ENCODE data around the gene LPP. TPM values are rescaled to one million over a fixed set of nuclear protein-coding genes. Genes with fewer than 3 reads are reported as not detected.
"Not testable (repeated sequence)": the region's sequence is repeated elsewhere in the genome, so short reads cannot be mapped to it uniquely, and the experiment has no call there.

The LPP gene
- polyA plus RNA-seq, 1 experiment, result 76.3 TPM

DNA sequence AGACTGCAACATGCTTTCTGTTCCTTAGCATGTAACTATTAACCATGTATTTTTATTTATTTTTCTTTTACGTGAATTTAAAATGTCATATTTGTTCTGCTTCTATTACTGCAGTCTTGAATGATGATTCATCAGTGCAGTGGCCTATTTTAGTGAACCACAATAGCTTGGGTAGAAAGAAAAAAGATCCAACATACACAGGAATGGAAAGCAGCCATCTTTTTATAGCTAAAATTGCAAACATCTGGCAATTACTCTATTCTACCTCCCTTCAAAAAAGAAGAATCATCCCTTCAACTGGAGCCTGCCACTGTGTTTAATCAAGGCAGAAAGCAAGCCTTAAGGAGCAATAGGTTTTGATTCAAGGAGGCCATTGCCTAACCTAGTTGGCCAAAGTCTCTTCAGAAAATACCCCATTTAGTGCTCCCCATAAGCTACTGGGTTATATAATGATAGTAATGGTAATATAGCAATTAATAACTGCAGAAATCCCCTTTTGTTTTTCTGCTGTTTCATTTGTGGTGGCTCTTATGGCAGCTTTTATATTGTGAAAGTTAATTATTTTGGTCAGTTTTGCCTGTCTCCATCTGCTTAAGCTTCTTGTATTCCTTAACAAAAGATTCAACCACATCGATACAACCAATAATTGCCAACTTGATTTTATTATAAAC is 267.3 kb downstream of the LPP start:
- no peak overlapping the region for H3K27ac ChIP-seq (ENCODE audit: low read depth, low read length)
- no peaks in the 10 kb centered on the region for H3K9me3 ChIP-seq (ENCODE audit: control insufficient read depth, insufficient read depth, low read length)
- peak; percentile 63 for DNase-seq (ENCODE audit: low read depth, low spot score)
- no peaks in the 10 kb centered on the region for H3K27me3 ChIP-seq (ENCODE audit: control insufficient read depth, insufficient read depth, low read length)
- ChIA-PET CTCF (interaction anchor here (2.1 kb wide), 1 partner anchor 681 kb away, joined by 7 read pairs; no protein-coding TSS in a partner anchor), POLR2A (interaction anchor here (0.6 kb wide), 1 partner anchor 80 kb away, joined by 3 read pairs; no protein-coding TSS in a partner anchor)
- no peak for TF ChIP-seq CTCF (IDR thresholded peaks at IDR 0.05; ENCODE audit: low read depth, low read length)
- no peak overlapping the region for H3K4me3 ChIP-seq (ENCODE audit: low read depth, low read length)

DNA sequence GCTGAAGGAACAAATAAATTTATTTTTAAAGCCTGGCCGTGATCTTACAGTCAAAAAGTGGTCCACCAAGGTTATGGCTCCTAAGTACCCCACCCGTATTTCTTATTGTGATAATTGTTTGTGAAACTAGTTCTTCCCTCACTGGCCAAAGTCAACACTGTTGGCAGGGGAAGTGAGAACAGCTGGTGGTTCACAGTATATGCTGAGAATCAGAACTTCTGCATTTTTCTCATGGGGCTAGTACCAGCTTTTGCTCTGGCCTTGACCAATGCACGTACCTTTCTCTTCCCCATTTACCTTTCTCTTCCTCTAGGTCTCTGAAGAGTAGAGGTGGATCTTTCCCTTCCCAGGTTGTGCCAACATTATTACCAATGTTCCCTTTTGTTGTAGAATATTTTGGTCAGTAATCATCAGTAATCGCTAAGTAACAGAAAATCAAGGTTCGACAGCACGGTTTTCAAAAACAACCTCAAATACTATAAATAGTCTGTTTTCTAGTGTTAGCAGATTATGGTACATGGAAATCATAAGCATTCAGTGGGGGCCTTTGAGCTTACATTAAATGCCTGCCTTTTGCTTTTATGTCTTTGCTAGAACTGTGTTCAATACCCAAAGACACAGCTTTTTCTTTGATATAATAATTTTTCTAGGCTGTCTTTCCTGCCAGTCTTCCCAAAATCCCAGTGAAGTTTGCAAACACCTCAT is 268.0 kb downstream of the LPP start:
- TF ChIP-seq CTCF (IDR thresholded peaks at IDR 0.05; ENCODE audit: low read depth, low read length), result no peak
- H3K9me3 ChIP-seq (ENCODE audit: control insufficient read depth, insufficient read depth, low read length), result no peaks in the 10 kb centered on the region
- H3K27me3 ChIP-seq (ENCODE audit: control insufficient read depth, insufficient read depth, low read length), result no peaks in the 10 kb centered on the region
- POLR2A ChIA-PET, result no interaction called here
- CTCF ChIA-PET, result interaction anchor here (0.6 to 2.1 kb wide), 2 partner anchors 334 to 681 kb away, joined by 7 to 10 read pairs; no protein-coding TSS in a partner anchor
- H3K4me3 ChIP-seq (ENCODE audit: low read depth, low read length), result no peak overlapping the region
- peak overlapping the region; percentile 12 for H3K27ac ChIP-seq (ENCODE audit: low read depth, low read length)
- no peak for DNase-seq (ENCODE audit: low read depth, low spot score)

- H3K27me3 ChIP-seq (ENCODE audit: control insufficient read depth, insufficient read depth, low read length); POLR2A ChIA-PET: not testable (repeated sequence)
Observed at GRCh38 chr3:188427981-188428380, 274.0 kb downstream of the LPP start.

GRCh38 chr3:188431040-188431439 is 277.1 kb downstream of the LPP start:
- CTCF ChIA-PET, result no interaction called here

More at GRCh38 chr3:188427981-188428380, 274.0 kb downstream of the LPP start:
- DNase-seq (ENCODE audit: low read depth, low spot score); H3K9me3 ChIP-seq (ENCODE audit: control insufficient read depth, insufficient read depth, low read length); H3K4me3 ChIP-seq (ENCODE audit: low read depth, low read length); H3K27ac ChIP-seq (ENCODE audit: low read depth, low read length); CTCF ChIA-PET: not testable (repeated sequence)

GRCh38 chr3:188431553-188431952 is 277.6 kb downstream of the LPP start:
- no peak for DNase-seq (ENCODE audit: low read depth, low spot score)
- CTCF ChIA-PET, result interaction anchor here (1.2 kb wide), 2 partner anchors 25 to 690 kb away, joined by 3 to 4 read pairs; no protein-coding TSS in a partner anchor
- TF ChIP-seq CTCF (IDR thresholded peaks at IDR 0.05; ENCODE audit: low read depth, low read length), result no peak
- no peak overlapping the region for H3K4me3 ChIP-seq (ENCODE audit: low read depth, low read length)
- H3K27ac ChIP-seq (ENCODE audit: low read depth, low read length), result no peak overlapping the region
- POLR2A ChIA-PET, result no interaction called here
- no peaks in the 10 kb centered on the region for H3K9me3 ChIP-seq (ENCODE audit: control insufficient read depth, insufficient read depth, low read length)
- no peaks in the 10 kb centered on the region for H3K27me3 ChIP-seq (ENCODE audit: control insufficient read depth, insufficient read depth, low read length)

More at GRCh38 chr3:188431040-188431439, 277.1 kb downstream of the LPP start:
- Histone ChIP-seq H3K27ac (ENCODE audit: low read depth, low read length) (no peak overlapping the region), H3K27me3 (ENCODE audit: control insufficient read depth, insufficient read depth, low read length) (no peaks in the 10 kb centered on the region), H3K9me3 (ENCODE audit: control insufficient read depth, insufficient read depth, low read length) (no peaks in the 10 kb centered on the region), H3K4me3 (ENCODE audit: low read depth, low read length) (no peak overlapping the region)
- no peak for DNase-seq (ENCODE audit: low read depth, low spot score)
- POLR2A ChIA-PET, result no interaction called here
- no peak for TF ChIP-seq CTCF (IDR thresholded peaks at IDR 0.05; ENCODE audit: low read depth, low read length)
